T-cell (primary cell): ENCODE results near the gene TENM4. TPM values are rescaled to one million over a fixed set of nuclear protein-coding genes. Genes with fewer than 3 reads are reported as not detected.

Experiments
- ATAC-seq, 4 experiments: fragments of 200-7000 bp in 3 of 4; fragments of 150-1000 bp in 1 of 4; cut with Tn5 transposase; replicated peaks in 1 of 4; 1 replicate in 3 of 4; 2 replicates in 1 of 4; pipeline ENCODE4 v1.10.0; 2021; ENCODE audit warnings: moderate library complexity in 3 of 4, mild to moderate bottlenecking in 2 of 4, moderate number of reproducible peaks in 1 of 4
- CTCF ChIA-PET, 2 donors: fragments of 300-600 bp; sonication (Branson Sonifier 250); formaldehyde crosslinking; loops; one replicate each; lab custom pipeline; 2022; ENCODE audit warnings: antibody characterized with exemption in 2 of 2; lab: Charles Lee
- POLR2A ChIA-PET, 2 donors: fragments of 300-600 bp; sonication (Branson Sonifier 250); formaldehyde crosslinking; loops; one replicate each; lab custom pipeline; 2022; ENCODE audit warnings: antibody characterized with exemption in 2 of 2; lab: Charles Lee
- DNase-seq, 35 experiments: peaks; one replicate each; pipeline versions ENCODE4 v3.0.0 to v3.0.0-alpha.2; 2013 to 2023
- H3K27ac ChIP-seq: one replicate; pipeline ENCODE4 v1.5.1; 2013; ENCODE audit warnings: low read length
- H3K27me3 ChIP-seq, 2 experiments: replicated peaks in 1 of 2; 1 replicate in 1 of 2; 2 replicates in 1 of 2; pipeline versions ENCODE4 v1.6.1 to v1.7.0; 2013; ENCODE audit warnings: low read length in 1 of 2, mixed read lengths in 1 of 2; ENCODE audit not compliant: control insufficient read depth in 2 of 2, insufficient read depth in 2 of 2; ENCODE audit errors: extremely low read depth in 1 of 2
- H3K36me3 ChIP-seq, 2 donors: 1 replicate in 1 of 2; 2 replicates in 1 of 2; pipeline versions ENCODE4 v1.6.1 to v1.7.0; 2013; ENCODE audit warnings: low read length in 1 of 2; ENCODE audit not compliant: control insufficient read depth in 2 of 2, insufficient read depth in 1 of 2; ENCODE audit errors: extremely low read depth in 1 of 2
- H3K4me1 ChIP-seq, 2 experiments: 1 replicate in 1 of 2; 2 replicates in 1 of 2; pipeline versions ENCODE4 v1.6.1 to v1.7.0; 2013; ENCODE audit warnings: low read length in 2 of 2, mixed read lengths in 1 of 2; ENCODE audit not compliant: insufficient read depth in 2 of 2, control insufficient read depth in 1 of 2; ENCODE audit errors: extremely low read depth in 1 of 2
- H3K4me3 ChIP-seq, 2 donors: 1 replicate in 1 of 2; 2 replicates in 1 of 2; pipeline versions ENCODE4 v1.5.1 to v1.7.0; 2013; ENCODE audit warnings: mild to moderate bottlenecking in 2 of 2, low read length in 1 of 2, moderate library complexity in 1 of 2; ENCODE audit not compliant: control insufficient read depth in 1 of 2; ENCODE audit errors: extremely low read depth in 1 of 2
- H3K9me3 ChIP-seq: 2 replicates; pipeline ENCODE4 v1.7.0; 2013
- H3K27ac Mint-ChIP-seq, 2 donors: one replicate each; pipeline ENCODE4 v1.8.0; 2020 to 2021; ENCODE audit warnings: mild to moderate bottlenecking in 2 of 2, mixed read lengths in 2 of 2
- H3K27me3 Mint-ChIP-seq, 2 donors: one replicate each; pipeline ENCODE4 v1.8.0; 2021 to 2022; ENCODE audit warnings: mixed read lengths in 2 of 2
- H3K36me3 Mint-ChIP-seq: one replicate; pipeline ENCODE4 v1.8.0; 2021; ENCODE audit warnings: mixed read lengths
- H3K4me1 Mint-ChIP-seq, 3 donors: one replicate each; pipeline ENCODE4 v1.8.0; 2020 to 2022; ENCODE audit warnings: mixed read lengths in 3 of 3, mild to moderate bottlenecking in 1 of 3
- H3K4me3 Mint-ChIP-seq, 3 donors: one replicate each; pipeline ENCODE4 v1.8.0; 2020 to 2022; ENCODE audit warnings: mild to moderate bottlenecking in 3 of 3, mixed read lengths in 3 of 3, moderate library complexity in 3 of 3
- H3K9me3 Mint-ChIP-seq, 3 donors: one replicate each; pipeline ENCODE4 v1.8.0; 2020 to 2022; ENCODE audit warnings: mixed read lengths in 3 of 3
- WGBS: methylation state at CpG from one replicate; pipeline ENCODE4 v1.1.5; 2013; ENCODE audit warnings: missing lambda C conversion rate; ENCODE audit not compliant: insufficient coverage; 5-methylcytosine and 5-hydroxymethylcytosine counted together
- total RNA-seq, 35 experiments: library from RNA in 6 of 35; stranded (reverse) in 6 of 35; fragments of 120-200 nt in 1 of 35; gene quantifications; one replicate each; pipeline versions ENCODE4 v1.2.1 to v1.2.4 and lab custom pipeline; 2013 to 2026

TENM4 gene
- total RNA-seq, 5 donors from 2014 or later (not counting 1 experiment from before 2014, with no cell fraction given) = 0.03 to 0.35 (median 0.03) TPM; not detected in 2

DNA sequence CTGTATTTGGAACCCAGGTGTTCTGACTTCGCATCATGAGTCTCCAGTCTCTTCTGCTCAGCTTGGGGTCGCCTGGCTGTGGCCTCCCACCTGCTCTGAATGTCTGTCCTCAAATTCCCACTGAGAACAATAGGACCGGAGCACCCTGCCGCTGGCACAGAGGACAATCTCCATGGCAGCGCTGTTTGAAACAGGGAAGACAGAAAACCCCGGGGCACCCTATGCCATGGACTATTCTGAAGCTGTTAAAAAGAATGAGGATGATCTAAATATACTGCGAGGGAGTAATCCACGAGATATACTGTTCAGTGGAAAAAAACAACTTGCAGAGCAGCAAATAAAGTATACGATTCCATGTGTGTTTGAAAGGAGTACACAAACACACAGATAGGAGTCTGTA is 450.6 kb downstream of the TENM4 start:
- Histone ChIP-seq H3K4me1 (no peaks in the 10 kb centered on the region), H3K36me3 (no peaks in the 10 kb centered on the region), H3K27me3 (no peaks in the 10 kb centered on the region), H3K9me3 (no peaks in the 10 kb centered on the region), H3K4me3 (no peak overlapping the region), H3K27ac (no peak overlapping the region)
- no peak for DNase-seq
- ChIA-PET CTCF (interaction anchor here in 1 of 2 donors (0.7 kb wide), 1 partner anchor 43 kb away, joined by 3 read pairs; no protein-coding TSS in a partner anchor), POLR2A (no interaction called here)
- Mint-ChIP-seq H3K27me3 (peaks cover 4 to 13% of the 10 kb centered on the region in 2 donors), H3K9me3 (peaks cover 0 to 3% (median 0%) of the 10 kb centered on the region in 3 donors), H3K4me3 (no peak overlapping the region), H3K36me3 (no peaks in the 10 kb centered on the region), H3K4me1 (no peaks in the 10 kb centered on the region), H3K27ac (no peak overlapping the region)
- no peak for ATAC-seq
- 72% methylated on average over 5 of the region's 9 CpGs for WGBS

GRCh38 chr11:78987748-78988147 is 453.1 kb downstream of the TENM4 start:
- Histone ChIP-seq H3K27ac (no peak overlapping the region), H3K4me1 (no peaks in the 10 kb centered on the region), H3K27me3 (no peaks in the 10 kb centered on the region), H3K4me3 (no peak overlapping the region), H3K9me3 (no peaks in the 10 kb centered on the region), H3K36me3 (no peaks in the 10 kb centered on the region)
- DNase-seq (no peak), ATAC-seq (no peak)
- Mint-ChIP-seq H3K9me3 (no peaks in the 10 kb centered on the region), H3K27ac (no peak overlapping the region), H3K36me3 (no peaks in the 10 kb centered on the region), H3K27me3 (peaks cover 0 to 10% of the 10 kb centered on the region in 2 donors), H3K4me3 (no peak overlapping the region), H3K4me1 (no peaks in the 10 kb centered on the region)
- WGBS = 90% methylated on average over 2 of the region's 4 CpGs
- ChIA-PET CTCF (no interaction called here), POLR2A (no interaction called here)

- WGBS = no CpG with 5 or more reads among the region's 8 CpGs
- H3K4me3 ChIP-seq = no peak overlapping the region
- peaks cover 0 to 11% of the 10 kb centered on the region in 2 donors for H3K27me3 Mint-ChIP-seq
- H3K36me3 Mint-ChIP-seq = no peaks in the 10 kb centered on the region
- H3K36me3 ChIP-seq = no peaks in the 10 kb centered on the region
- no peaks in the 10 kb centered on the region for H3K27me3 ChIP-seq
- ChIA-PET POLR2A (no interaction called here), CTCF (no interaction called here)
- no peaks in the 10 kb centered on the region for H3K4me1 Mint-ChIP-seq
- H3K4me3 Mint-ChIP-seq = no peak overlapping the region
- no peaks in the 10 kb centered on the region for H3K9me3 ChIP-seq
- H3K27ac Mint-ChIP-seq = no peak overlapping the region
- DNase-seq (no peak), ATAC-seq (no peak)
- H3K4me1 ChIP-seq = no peaks in the 10 kb centered on the region
- no peaks in the 10 kb centered on the region for H3K9me3 Mint-ChIP-seq
- H3K27ac ChIP-seq = no peak overlapping the region
Observed at GRCh38 chr11:78986305-78986704, 454.5 kb downstream of the TENM4 start.

DNA sequence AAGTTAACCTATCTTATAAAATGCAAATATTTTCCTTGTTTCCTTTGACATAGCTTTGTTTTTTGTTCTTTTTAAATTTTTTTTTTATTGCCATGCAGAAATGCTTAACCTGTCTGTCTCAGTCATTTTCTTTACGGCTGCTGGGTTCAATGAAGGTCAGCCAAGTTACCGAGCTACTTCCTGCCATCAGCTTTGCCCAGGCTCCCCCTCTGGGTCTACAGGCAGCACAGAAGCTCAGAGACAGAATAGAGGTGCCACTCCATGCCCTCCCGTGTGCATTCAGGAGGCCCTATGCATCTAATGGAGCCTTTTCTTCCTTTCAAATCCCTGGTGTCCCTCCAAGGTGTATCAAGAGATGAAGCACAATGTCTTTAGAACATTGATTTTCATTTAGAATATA is 455.2 kb downstream of the TENM4 start:
- H3K36me3 ChIP-seq = no peaks in the 10 kb centered on the region
- DNase-seq = no peak
- H3K9me3 Mint-ChIP-seq = no peaks in the 10 kb centered on the region
- no peaks in the 10 kb centered on the region for H3K4me1 ChIP-seq
- H3K4me3 Mint-ChIP-seq = no peak overlapping the region
- CTCF ChIA-PET = no interaction called here
- POLR2A ChIA-PET = no interaction called here
- H3K27me3 ChIP-seq = no peaks in the 10 kb centered on the region
- no peak overlapping the region for H3K27ac ChIP-seq
- H3K4me3 ChIP-seq = no peak overlapping the region
- no peak for ATAC-seq
- no peaks in the 10 kb centered on the region for H3K36me3 Mint-ChIP-seq
- peaks cover 0 to 11% of the 10 kb centered on the region in 2 donors for H3K27me3 Mint-ChIP-seq
- no peaks in the 10 kb centered on the region for H3K4me1 Mint-ChIP-seq
- H3K27ac Mint-ChIP-seq = no peak overlapping the region
- no peaks in the 10 kb centered on the region for H3K9me3 ChIP-seq
- 19% methylated on average over 2 of the region's 3 CpGs for WGBS

DNA sequence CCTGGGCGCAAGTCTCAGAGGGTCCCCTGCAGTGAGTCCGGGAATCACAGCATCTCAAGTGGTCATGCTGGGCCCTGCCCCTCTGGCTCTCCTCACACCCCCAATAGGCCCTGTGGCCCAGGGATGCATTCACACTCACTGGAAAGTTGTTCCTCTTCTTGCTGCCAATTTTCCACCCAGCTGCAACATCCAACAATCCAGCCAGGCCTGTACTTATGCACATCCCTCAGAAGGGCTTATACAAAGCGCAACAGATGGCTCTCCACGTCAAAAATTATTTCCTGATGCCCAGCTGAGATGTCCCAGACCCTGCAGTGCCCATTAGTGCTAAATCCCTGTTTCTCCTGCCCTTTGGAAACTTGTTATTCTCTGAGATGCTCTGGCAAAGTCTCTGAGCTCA is 458.4 kb downstream of the TENM4 start:
- no peaks in the 10 kb centered on the region for H3K36me3 ChIP-seq
- Mint-ChIP-seq H3K36me3 (no peaks in the 10 kb centered on the region), H3K9me3 (peaks cover 0 to 6% (median under 1%) of the 10 kb centered on the region in 3 donors), H3K27ac (no peak overlapping the region), H3K4me1 (no peaks in the 10 kb centered on the region), H3K27me3 (peaks cover 0 to 11% of the 10 kb centered on the region in 2 donors), H3K4me3 (no peak overlapping the region)
- no peak for ATAC-seq
- DNase-seq = no peak
- no peak overlapping the region for H3K27ac ChIP-seq
- H3K27me3 ChIP-seq = no peaks in the 10 kb centered on the region
- CTCF ChIA-PET = no interaction called here
- H3K4me1 ChIP-seq = no peaks in the 10 kb centered on the region
- H3K9me3 ChIP-seq = no peaks in the 10 kb centered on the region
- H3K4me3 ChIP-seq = no peak overlapping the region
- POLR2A ChIA-PET = no interaction called here
- 68% methylated on average over 4 of the region's 4 CpGs for WGBS

DNA sequence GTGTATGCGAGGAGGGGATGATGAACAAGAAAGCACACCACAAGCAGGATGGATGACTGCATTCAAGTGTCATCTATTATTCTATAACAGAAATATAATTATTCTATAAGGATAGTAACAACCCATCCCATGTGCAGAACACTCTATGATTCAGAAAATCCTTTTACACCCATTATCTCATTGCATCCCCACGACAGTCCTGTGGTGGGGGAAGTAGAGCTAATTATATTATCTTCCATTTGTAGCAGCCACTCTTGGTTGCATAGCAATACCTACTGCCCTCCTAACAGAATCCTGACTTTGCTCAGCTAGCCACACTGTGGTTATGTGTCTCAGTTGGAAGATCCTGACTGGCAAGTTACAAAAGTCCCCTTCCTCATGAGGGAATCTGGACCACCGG is 459.7 kb downstream of the TENM4 start:
- Histone ChIP-seq H3K27ac (no peak overlapping the region), H3K27me3 (no peaks in the 10 kb centered on the region), H3K4me1 (no peaks in the 10 kb centered on the region), H3K9me3 (no peaks in the 10 kb centered on the region), H3K36me3 (no peaks in the 10 kb centered on the region), H3K4me3 (no peak overlapping the region)
- no peaks in the 10 kb centered on the region for H3K4me1 Mint-ChIP-seq
- no peak overlapping the region for H3K4me3 Mint-ChIP-seq
- H3K9me3 Mint-ChIP-seq = peaks cover 0 to 9% (median 3%) of the 10 kb centered on the region in 3 donors
- POLR2A ChIA-PET = no interaction called here
- CTCF ChIA-PET = no interaction called here
- DNase-seq (no peak), ATAC-seq (no peak)
- no peak overlapping the region for H3K27ac Mint-ChIP-seq
- H3K27me3 Mint-ChIP-seq = peaks cover 0 to 6% of the 10 kb centered on the region in 2 donors
- H3K36me3 Mint-ChIP-seq = no peaks in the 10 kb centered on the region
- WGBS = 50% methylated on average over 1 of the region's 3 CpGs

- POLR2A ChIA-PET = no interaction called here
- H3K36me3 ChIP-seq = no peaks in the 10 kb centered on the region
- peaks cover 0 to 6% of the 10 kb centered on the region in 2 donors for H3K27me3 Mint-ChIP-seq
- H3K36me3 Mint-ChIP-seq = no peaks in the 10 kb centered on the region
- no peak for DNase-seq
- no peaks in the 10 kb centered on the region for H3K4me1 Mint-ChIP-seq
- no peak overlapping the region for H3K4me3 ChIP-seq
- no peaks in the 10 kb centered on the region for H3K9me3 ChIP-seq
- peaks cover 0 to 9% (median 3%) of the 10 kb centered on the region in 3 donors for H3K9me3 Mint-ChIP-seq
- H3K4me1 ChIP-seq = no peaks in the 10 kb centered on the region
- no peaks in the 10 kb centered on the region for H3K27me3 ChIP-seq
- no peak overlapping the region for H3K27ac ChIP-seq
- no peak for ATAC-seq
- no peak overlapping the region for H3K4me3 Mint-ChIP-seq
- CTCF ChIA-PET = no interaction called here
- WGBS = 88% methylated on average over 2 of the region's 2 CpGs
- H3K27ac Mint-ChIP-seq = no peak overlapping the region
Observed at GRCh38 chr11:78978831-78979230, 462.0 kb downstream of the TENM4 start.
